GM10847 (cell line): ENCODE measurements around the gene RALA.

Source experiments
- POLR2A ChIP-seq: IDR thresholded peaks from 2 replicates; pipeline ENCODE4 v1.6.1; 2011; ENCODE audit not compliant: insufficient read length; ENCODE audit errors: extremely low read depth

RALA gene

DNA sequence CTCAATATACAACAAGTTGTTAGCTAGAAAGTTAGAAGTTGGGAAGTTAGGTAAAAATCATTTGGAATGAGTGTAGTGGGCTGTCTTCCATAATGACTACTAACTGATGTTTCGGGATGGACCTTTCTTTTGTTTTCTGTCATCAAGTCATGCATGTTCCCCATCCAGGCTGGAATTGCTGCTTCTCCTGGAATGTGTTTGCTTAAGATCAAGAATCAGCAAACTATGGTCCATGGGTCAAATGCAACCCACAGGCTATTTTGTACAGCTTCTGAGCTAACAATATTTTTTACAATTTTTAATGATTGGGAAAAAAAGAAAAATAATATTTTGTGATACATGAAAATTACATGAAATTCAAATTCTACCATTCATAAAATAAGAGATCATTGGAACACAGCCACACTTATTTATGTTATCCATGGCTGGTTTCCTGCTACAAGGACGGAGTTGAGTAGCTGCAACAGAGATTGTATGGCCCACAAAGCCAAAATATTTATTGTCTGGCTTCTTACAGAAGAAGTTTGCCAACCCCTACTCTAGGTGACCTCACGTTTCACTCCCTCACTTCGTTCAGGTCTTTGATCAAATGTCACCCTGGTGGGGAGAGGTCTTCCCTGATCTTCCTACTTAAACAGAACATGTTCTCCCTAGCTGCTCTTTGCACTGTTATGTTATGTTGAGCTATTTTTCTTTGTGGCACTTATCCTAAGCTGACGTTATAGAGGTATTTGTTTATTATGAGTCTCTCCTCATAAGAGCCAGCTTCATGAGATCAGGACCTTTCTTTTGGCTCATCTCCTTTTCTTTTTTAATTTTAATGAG lies 127.1 kb downstream of the RALA start:
- TF ChIP-seq POLR2A, result no peak

DNA sequence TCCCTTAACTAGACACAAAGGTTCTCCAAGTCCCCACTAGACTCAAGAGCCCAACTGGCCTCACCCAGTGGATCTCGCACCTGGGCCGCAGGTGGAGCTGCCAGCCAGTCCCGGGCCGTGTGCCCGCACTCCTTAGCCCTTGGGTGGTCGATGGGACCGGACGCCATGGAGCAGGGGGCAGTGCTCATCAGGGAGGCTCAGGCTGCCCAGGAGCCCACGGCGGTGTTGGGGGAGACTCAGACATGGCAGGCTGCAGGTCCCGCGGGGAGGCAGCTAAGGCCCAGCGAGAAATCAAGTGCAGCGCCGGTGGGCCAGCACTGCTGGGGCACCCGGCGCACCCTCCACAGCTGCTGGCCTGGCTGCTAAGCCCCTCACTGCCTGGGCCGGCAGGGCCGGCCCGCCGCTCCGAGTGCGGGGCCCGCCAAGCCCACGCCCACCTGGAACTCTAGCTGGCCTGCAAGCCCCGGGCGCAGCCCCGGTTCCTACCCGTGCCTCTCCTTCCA lies 130.5 kb downstream of the RALA start:
- TF ChIP-seq POLR2A, result no peak

DNA sequence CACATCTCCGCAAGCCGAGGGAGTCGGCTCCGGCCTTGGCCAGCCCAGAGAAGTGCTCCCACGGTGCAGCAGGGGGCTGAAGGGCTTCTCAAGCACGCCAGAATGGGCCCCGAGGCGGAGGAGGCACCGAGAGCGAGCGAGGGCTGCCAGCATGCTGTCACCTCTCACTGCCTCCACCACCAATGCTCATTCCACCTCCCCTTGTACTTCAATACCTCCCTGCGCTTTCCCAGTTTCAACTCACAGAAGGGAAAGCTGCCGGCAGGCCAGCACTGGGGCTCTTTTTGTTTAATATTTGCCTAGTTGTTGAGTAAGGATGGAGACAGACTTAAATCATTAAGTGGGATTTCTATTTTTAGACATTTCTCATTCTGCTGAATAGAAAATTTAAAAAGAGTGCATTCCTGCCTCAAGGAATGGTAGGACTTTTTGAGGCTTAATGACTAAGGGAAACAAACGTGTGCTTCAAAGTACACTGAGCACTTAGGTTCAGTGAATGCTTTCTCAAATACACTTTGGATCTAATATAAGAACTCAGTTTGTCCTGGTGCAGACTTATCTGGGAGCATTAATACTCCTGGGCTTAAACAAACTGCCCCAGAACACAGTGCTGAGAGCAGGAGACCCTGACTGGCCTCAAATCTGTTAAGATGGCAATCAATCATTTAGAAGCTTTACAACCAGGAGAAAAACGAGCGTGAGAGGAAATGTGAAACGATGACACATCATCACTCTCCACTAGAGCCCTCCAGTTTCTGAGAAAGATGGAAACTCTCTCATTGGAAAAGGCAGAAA lies 131.2 kb downstream of the RALA start:
- TF ChIP-seq POLR2A, result no peak

DNA sequence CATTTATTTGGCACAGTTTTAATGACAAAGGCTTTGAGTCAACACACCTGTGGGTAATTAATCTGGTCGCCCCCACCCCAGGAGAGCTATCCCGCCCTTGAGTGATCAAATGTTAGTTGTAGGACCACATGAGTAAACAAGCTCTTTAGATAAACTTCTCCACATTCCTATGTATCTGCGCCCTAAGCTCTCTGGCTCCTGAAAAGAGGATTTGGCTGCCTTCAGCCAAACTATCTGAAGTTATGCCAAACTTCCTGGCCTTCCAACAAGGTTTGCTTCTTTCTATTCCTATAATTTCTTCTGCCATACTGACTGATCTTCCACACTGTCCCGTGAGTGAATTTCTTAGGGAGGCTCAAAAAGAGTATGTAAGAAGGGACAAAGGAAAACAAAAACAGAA lies 134.2 kb downstream of the RALA start:
- no peak for TF ChIP-seq POLR2A
